Esophagus muscularis mucosa (tissue), 4 donors: ENCODE measurements around the gene CISD3. TPM values are rescaled to one million over a fixed set of nuclear protein-coding genes. Genes with fewer than 3 reads are reported as not detected.
A peak's percentile ranks its signal among the peaks of the same experiment; 100 is the strongest.

Source experiments
- DNase-seq: peaks from one replicate; pipeline ENCODE4 v3.0.0-alpha.2; 2017; ENCODE audit errors: extremely low spot score
- H3K27ac ChIP-seq, 4 donors: fragments of 200-600 bp; sonication (generic); replicated peaks in 1 of 4; 1 replicate in 3 of 4; 2 replicates in 1 of 4; pipeline ENCODE4 v1.5.1; 2016 to 2019; ENCODE audit warnings: mild to moderate bottlenecking in 1 of 4
- H3K27me3 ChIP-seq, 4 donors: fragments of 200-600 bp; sonication (generic); one replicate each; pipeline versions ENCODE4 v1.5.1 to v1.6.0; 2016 to 2019
- H3K36me3 ChIP-seq, 4 donors: fragments of 200-600 bp; sonication (generic); one replicate each; pipeline ENCODE4 v1.5.1; 2016 to 2019
- H3K4me1 ChIP-seq, 4 donors: fragments of 200-600 bp; sonication (generic); one replicate each; pipeline ENCODE4 v1.5.1; 2016 to 2019
- H3K4me3 ChIP-seq, 4 donors: fragments of 200-600 bp; sonication (generic); 1 replicate in 2 of 4; 2 replicates in 2 of 4; pipeline ENCODE4 v1.5.1; 2016 to 2019; ENCODE audit warnings: mild to moderate bottlenecking in 4 of 4, moderate library complexity in 1 of 4
- H3K9me3 ChIP-seq, 4 donors: fragments of 200-600 bp; sonication (generic); 1 replicate in 3 of 4; 2 replicates in 1 of 4; pipeline ENCODE4 v1.5.1; 2016 to 2019
- EP300 ChIP-seq: sonication (generic); formaldehyde crosslinking; IDR thresholded peaks from one replicate; pipeline ENCODE4 v1.6.1; 2017; ENCODE audit warnings: antibody characterized with exemption
- POLR2A ChIP-seq: fragments of 450-650 bp; IDR thresholded peaks from one replicate; pipeline ENCODE4 v1.6.1; 2017; ENCODE audit warnings: antibody characterized with exemption, moderate library complexity, mild to moderate bottlenecking, low read depth
- POLR2AphosphoS5 ChIP-seq, 2 donors: sonication (generic); formaldehyde crosslinking; IDR thresholded peaks; one replicate each; pipeline ENCODE4 v1.6.1; 2017; ENCODE audit warnings: antibody characterized with exemption in 2 of 2
- WGBS: methylation state at CpG from one replicate; pipeline ENCODE4 v1.1.5; 2018; 5-methylcytosine and 5-hydroxymethylcytosine counted together
- intact Hi-C: fragments of 100-400 bp; cut with DNase I; formaldehyde crosslinking; loops from one replicate; pipeline ENCODE4 v1.15.1; 2023
- total RNA-seq, 4 donors: library from RNA; depleted of rRNA; stranded (reverse); fragments of >200 nt; gene quantifications; one replicate each; pipeline versions ENCODE4 v1.1.0 to v1.2.1, GENCODE V29; 2016
- TF ChIP-seq, protein P1 (sequence below), 3 experiments: fragments of 200-600 bp in 2 of 3; fragments of 450-650 bp in 1 of 3; sonication (generic) in 2 of 3; IDR thresholded peaks; one replicate each; pipeline ENCODE4 v1.5.1; 2017 to 2019; ENCODE audit warnings: antibody characterized with exemption in 3 of 3, mild to moderate bottlenecking in 2 of 3, moderate library complexity in 1 of 3

The CISD3 gene
- total RNA-seq, 4 donors from 2014 or later, result 10.1 to 18.5 (median 18.0) TPM

DNA sequence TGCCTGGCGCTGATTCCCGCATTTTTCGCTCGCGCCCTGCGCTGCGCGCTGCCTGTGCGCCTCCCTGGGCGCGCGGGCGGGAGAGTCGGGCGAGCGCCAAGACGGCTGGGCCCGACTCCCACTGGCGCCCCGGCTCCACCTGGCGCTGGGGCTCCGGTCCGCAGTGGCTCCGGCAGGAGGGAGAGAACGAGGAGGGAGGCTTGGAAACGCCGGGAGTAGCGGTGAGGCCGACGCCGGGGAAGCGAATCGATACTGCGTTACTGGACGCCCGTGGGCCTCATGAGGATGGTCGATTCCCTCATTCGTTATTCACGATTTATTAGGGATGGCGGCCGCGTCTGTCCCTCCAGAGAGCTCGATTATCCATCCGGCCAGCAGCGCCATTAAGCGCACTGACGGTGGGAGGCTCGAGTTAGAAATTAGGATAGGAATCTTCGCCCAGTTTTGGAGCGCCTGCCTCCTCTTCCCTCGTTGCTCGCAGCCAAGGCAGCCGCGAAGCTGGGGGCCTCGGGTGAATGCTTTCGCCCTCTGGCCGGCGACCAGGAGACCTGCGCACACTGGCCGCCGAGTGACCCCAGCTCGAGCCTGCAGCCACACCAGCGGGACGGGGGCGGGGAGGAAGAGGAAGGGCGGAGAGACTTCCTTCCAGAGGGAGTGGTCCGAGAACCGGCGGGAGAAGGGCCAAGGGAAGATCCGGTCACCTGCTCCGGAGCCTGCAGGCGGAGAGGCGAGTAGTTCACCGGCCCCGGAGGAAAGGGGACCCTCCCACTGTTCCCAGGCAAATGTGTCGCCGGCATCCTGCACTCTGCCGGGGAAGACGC lies 19.3 kb downstream of the CISD3 start:
- peaks cover 64 to 93% (median 84%) of the 10 kb centered on the region in 4 donors for H3K4me1 ChIP-seq
- no peaks in the 10 kb centered on the region for H3K9me3 ChIP-seq
- 4% methylated on average over 10 of the region's 79 CpGs for WGBS
- H3K27ac ChIP-seq, result peak overlapping the region; percentile 89 to 97 (median 94)
- peak overlapping the region; percentile 81 to 95 (median 92) for H3K4me3 ChIP-seq
- H3K36me3 ChIP-seq, result peaks cover 0 to 7% (median 4%) of the 10 kb centered on the region in 4 donors
- TF ChIP-seq EP300 (no peak), POLR2A (peak; percentile 50), POLR2AphosphoS5 (IDR thresholded peaks at IDR 0.05) (peak; percentile 81 to 85)
- TF ChIP-seq, protein P1, sequence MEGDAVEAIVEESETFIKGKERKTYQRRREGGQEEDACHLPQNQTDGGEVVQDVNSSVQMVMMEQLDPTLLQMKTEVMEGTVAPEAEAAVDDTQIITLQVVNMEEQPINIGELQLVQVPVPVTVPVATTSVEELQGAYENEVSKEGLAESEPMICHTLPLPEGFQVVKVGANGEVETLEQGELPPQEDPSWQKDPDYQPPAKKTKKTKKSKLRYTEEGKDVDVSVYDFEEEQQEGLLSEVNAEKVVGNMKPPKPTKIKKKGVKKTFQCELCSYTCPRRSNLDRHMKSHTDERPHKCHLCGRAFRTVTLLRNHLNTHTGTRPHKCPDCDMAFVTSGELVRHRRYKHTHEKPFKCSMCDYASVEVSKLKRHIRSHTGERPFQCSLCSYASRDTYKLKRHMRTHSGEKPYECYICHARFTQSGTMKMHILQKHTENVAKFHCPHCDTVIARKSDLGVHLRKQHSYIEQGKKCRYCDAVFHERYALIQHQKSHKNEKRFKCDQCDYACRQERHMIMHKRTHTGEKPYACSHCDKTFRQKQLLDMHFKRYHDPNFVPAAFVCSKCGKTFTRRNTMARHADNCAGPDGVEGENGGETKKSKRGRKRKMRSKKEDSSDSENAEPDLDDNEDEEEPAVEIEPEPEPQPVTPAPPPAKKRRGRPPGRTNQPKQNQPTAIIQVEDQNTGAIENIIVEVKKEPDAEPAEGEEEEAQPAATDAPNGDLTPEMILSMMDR (IDR thresholded peaks at IDR 0.05), result no peak
- intact Hi-C loops, result loop anchor here (5.0 kb wide), 1 partner anchor 47 kb away; no protein-coding TSS in a partner anchor
- peaks cover 0 to 6% (median 0%) of the 10 kb centered on the region in 4 donors for H3K27me3 ChIP-seq
- peak; percentile 96 for DNase-seq

DNA sequence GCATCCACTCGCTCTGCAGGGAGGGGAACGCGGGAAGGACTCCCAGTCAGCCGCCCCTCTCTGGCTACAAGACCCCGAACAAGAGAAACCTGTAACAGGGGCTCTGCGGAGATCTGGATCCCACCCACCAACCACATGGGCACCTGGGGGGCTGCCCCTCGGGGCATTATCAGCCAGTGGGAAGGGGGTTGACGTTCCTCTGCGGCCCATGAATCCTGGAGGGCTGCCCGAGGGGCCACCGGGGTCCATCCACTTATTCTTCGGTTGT lies 19.8 kb downstream of the CISD3 start:
- H3K4me1 ChIP-seq, result peaks cover 64 to 94% (median 85%) of the 10 kb centered on the region in 4 donors
- TF ChIP-seq POLR2A, result no peak
- no peak for TF ChIP-seq POLR2AphosphoS5 (IDR thresholded peaks at IDR 0.05)
- TF ChIP-seq EP300, result no peak
- TF ChIP-seq, protein P1 (IDR thresholded peaks at IDR 0.05), result no peak
- H3K9me3 ChIP-seq, result no peaks in the 10 kb centered on the region
- H3K27ac ChIP-seq, result peak overlapping the region; percentile 89 to 97 (median 94)
- peak overlapping the region; percentile 81 to 95 (median 92) for H3K4me3 ChIP-seq
- H3K27me3 ChIP-seq, result peaks cover 0 to 6% (median 0%) of the 10 kb centered on the region in 4 donors
- DNase-seq, result no peak
- 8% methylated on average over 8 of the region's 12 CpGs for WGBS
- intact Hi-C loops, result no loop called here
- peaks cover 0 to 12% (median 9%) of the 10 kb centered on the region in 4 donors for H3K36me3 ChIP-seq

DNA sequence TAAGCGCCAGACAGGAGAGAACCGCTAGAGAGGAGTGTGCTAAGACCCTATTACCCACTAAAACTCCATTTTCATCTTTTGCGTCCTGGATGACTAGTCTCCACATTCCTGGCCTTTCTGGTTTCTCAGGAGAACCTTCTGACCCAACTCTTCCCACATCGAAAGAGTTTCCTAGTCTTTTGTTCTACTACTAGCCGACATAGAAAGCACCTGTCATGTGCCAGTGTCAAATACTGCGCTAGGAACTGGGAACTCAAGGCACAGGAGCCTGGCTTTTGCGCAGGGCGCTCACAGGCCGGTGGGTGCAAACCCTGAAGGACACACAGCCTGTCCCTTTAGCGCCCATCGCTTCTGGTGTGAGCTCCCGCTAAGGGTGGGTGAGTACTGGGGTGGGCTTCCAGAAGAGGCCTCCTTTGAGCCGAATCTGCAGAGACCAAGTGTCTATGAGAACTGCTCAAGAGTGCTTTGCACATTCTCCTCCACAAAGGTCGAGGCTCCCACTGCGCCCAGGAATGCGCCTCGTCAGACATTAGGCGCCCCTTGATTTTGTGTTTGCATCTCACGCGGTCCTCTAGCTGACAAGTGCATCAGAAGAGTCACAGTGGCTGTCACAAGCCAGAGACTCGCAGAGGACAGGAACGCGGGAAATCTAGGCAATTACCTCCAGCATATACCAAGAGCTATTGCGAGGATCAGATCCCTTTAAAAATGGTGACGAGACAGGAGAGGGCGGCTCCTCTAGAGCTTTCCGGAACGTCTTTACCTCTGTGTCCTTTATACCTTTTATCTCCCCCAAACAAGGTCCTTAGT lies 20.4 kb downstream of the CISD3 start:
- H3K4me1 ChIP-seq, result peaks cover 63 to 93% (median 81%) of the 10 kb centered on the region in 4 donors
- TF ChIP-seq EP300 (no peak), POLR2A (no peak), POLR2AphosphoS5 (IDR thresholded peaks at IDR 0.05) (no peak)
- TF ChIP-seq, protein P1 (IDR thresholded peaks at IDR 0.05), result no peak
- intact Hi-C loops, result no loop called here

DNA sequence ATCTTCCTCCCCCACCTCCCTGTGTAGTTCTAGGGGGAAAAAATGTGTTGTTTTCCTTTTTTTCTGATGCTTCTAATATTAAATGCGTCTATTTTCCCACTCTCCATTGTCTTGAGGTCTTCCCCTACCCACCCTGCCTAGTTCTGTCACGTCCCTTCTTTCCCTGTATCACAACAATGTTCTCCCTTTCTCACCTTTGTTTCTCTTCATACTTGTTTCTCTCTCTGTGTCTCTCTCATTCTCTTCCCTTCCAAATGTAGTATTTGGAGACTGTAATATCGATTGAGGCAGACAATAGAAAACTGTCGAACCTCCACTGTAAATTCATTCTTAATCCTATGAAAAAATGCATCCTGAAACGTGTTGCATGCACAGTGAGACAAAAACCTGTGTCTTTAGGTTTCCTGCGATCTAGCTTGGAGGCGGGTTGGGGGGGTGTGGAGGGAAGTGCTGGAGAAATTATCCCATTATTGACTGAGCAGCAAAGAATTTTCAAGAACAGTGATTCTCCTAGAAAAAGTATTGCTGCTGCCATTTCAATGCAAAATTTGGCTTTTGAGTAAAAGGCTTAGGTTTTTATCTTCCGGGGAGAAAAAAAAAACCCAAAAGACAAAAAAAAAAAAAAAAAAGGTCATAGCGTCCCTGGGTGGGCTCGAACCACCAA lies 21.1 kb downstream of the CISD3 start:
- Histone ChIP-seq H3K27ac (peak overlapping the region; percentile 89 to 97 (median 94)), H3K27me3 (peaks cover 0 to 6% (median 0%) of the 10 kb centered on the region in 4 donors), H3K4me1 (peaks cover 56 to 86% (median 73%) of the 10 kb centered on the region in 4 donors), H3K4me3 (peak overlapping the region; percentile 84 to 97 (median 92)), H3K36me3 (peaks cover 7 to 24% (median 20%) of the 10 kb centered on the region in 4 donors), H3K9me3 (no peaks in the 10 kb centered on the region)
- TF ChIP-seq POLR2A, result no peak
- TF ChIP-seq POLR2AphosphoS5 (IDR thresholded peaks at IDR 0.05), result no peak
- TF ChIP-seq, protein P1 (IDR thresholded peaks at IDR 0.05), result no peak
- no peak for TF ChIP-seq EP300
- no peak for DNase-seq
- intact Hi-C loops, result no loop called here
- WGBS, result 9% methylated on average over 10 of the region's 10 CpGs

More for the DNA sequence above, 20.4 kb downstream of the CISD3 start:
- H3K27me3 ChIP-seq, result peaks cover 0 to 6% (median 0%) of the 10 kb centered on the region in 4 donors
- no peaks in the 10 kb centered on the region for H3K9me3 ChIP-seq
- 42% methylated on average over 23 of the region's 28 CpGs for WGBS
- peaks cover under 1 to 16% (median 13%) of the 10 kb centered on the region in 4 donors for H3K36me3 ChIP-seq
- no peak for DNase-seq
- H3K4me3 ChIP-seq, result peak overlapping the region; percentile 81 to 97 (median 94)
- peak overlapping the region; percentile 89 to 97 (median 94) for H3K27ac ChIP-seq
